ENCODE results near the gene KDELR3. TPM values are rescaled to one million over a fixed set of nuclear protein-coding genes. Genes with fewer than 3 reads are reported as not detected.
A peak's percentile ranks its signal among the peaks of the same experiment; 100 is the strongest.

The KDELR3 gene
- total and polyA plus RNA-seq, 4 donors, result 4.4 to 16.4 (median 8.8) TPM

- 35 to 43% methylated on average over 24 to 25 of the region's 25 CpGs for WGBS, 2 donors
- ATAC-seq (ENCODE audit: insufficient read depth, low FRiP score), result no peak
- no peak for TF ChIP-seq CTCF (IDR thresholded peaks at IDR 0.05; ENCODE audit: control extremely low read depth, extremely low read depth)
- Histone ChIP-seq H3K9ac (ENCODE audit: insufficient read depth in 1 of 2, low read length in 2 of 2) (no peak overlapping the region), H3K27me3 (ENCODE audit: control insufficient read depth in 3 of 3, insufficient read depth in 3 of 3, low read length in 2 of 3) (peaks cover 0 to 55% (median 32%) of the 10 kb centered on the region in 3 donors), H3K9me3 (ENCODE audit: control insufficient read depth in 4 of 4, insufficient read depth in 3 of 4, low read length in 3 of 4) (peaks cover 0 to 3% (median 0%) of the 10 kb centered on the region in 4 donors), H3K36me3 (ENCODE audit: control insufficient read depth in 4 of 4, insufficient read depth in 4 of 4, low read length in 4 of 4) (no peaks in the 10 kb centered on the region), H3K27ac (ENCODE audit: low read depth in 1 of 2, low read length in 1 of 2) (peak overlapping the region in 1 of 2 donors; percentile 85), H3K4me3 (no peak overlapping the region), H3K4me1 (ENCODE audit: control insufficient read depth in 5 of 5, insufficient read depth in 5 of 5, low read length in 5 of 5) (peaks cover 0 to 5% (median 3%) of the 10 kb centered on the region in 5 donors)
- peak; percentile 59 to 67 (median 59) for DNase-seq
Observed at GRCh38 chr22:38452373-38453065, 15.4 kb upstream of the KDELR3 start.

GRCh38 chr22:38453066-38453672 is 14.7 kb upstream of the KDELR3 start:
- DNase-seq (no peak), ATAC-seq (ENCODE audit: insufficient read depth, low FRiP score) (no peak)
- Histone ChIP-seq H3K36me3 (ENCODE audit: control insufficient read depth in 4 of 4, insufficient read depth in 4 of 4, low read length in 4 of 4) (no peaks in the 10 kb centered on the region), H3K4me1 (ENCODE audit: control insufficient read depth in 5 of 5, insufficient read depth in 5 of 5, low read length in 5 of 5) (peaks cover 0 to 5% (median 3%) of the 10 kb centered on the region in 5 donors), H3K9ac (ENCODE audit: insufficient read depth in 1 of 2, low read length in 2 of 2) (no peak overlapping the region), H3K4me3 (no peak overlapping the region), H3K9me3 (ENCODE audit: control insufficient read depth in 4 of 4, insufficient read depth in 3 of 4, low read length in 3 of 4) (peaks cover 0 to 3% (median 0%) of the 10 kb centered on the region in 4 donors), H3K27me3 (ENCODE audit: control insufficient read depth in 3 of 3, insufficient read depth in 3 of 3, low read length in 2 of 3) (peaks cover 0 to 57% (median 33%) of the 10 kb centered on the region in 3 donors), H3K27ac (ENCODE audit: low read depth in 1 of 2, low read length in 1 of 2) (peak overlapping the region in 1 of 2 donors; percentile 55)
- no peak for TF ChIP-seq CTCF (IDR thresholded peaks at IDR 0.05; ENCODE audit: control extremely low read depth, extremely low read depth)
- WGBS, 2 donors, result 82 to 88% methylated on average over 11 of the region's 11 CpGs

- WGBS, 2 donors, result 28 to 39% methylated on average over 3 of the region's 3 CpGs
- Histone ChIP-seq H3K27me3 (ENCODE audit: control insufficient read depth in 3 of 3, insufficient read depth in 3 of 3, low read length in 2 of 3) (peaks cover 0 to 64% (median 40%) of the 10 kb centered on the region in 3 donors), H3K9ac (ENCODE audit: insufficient read depth in 1 of 2, low read length in 2 of 2) (no peak overlapping the region), H3K4me1 (ENCODE audit: control insufficient read depth in 5 of 5, insufficient read depth in 5 of 5, low read length in 5 of 5) (peaks cover 0 to 5% (median 3%) of the 10 kb centered on the region in 5 donors), H3K9me3 (ENCODE audit: control insufficient read depth in 4 of 4, insufficient read depth in 3 of 4, low read length in 3 of 4) (peaks cover 0 to 3% (median 0%) of the 10 kb centered on the region in 4 donors), H3K27ac (ENCODE audit: low read depth in 1 of 2, low read length in 1 of 2) (peak overlapping the region in 1 of 2 donors; percentile 55), H3K36me3 (ENCODE audit: control insufficient read depth in 4 of 4, insufficient read depth in 4 of 4, low read length in 4 of 4) (no peaks in the 10 kb centered on the region), H3K4me3 (no peak overlapping the region)
- no peak for TF ChIP-seq CTCF (IDR thresholded peaks at IDR 0.05; ENCODE audit: control extremely low read depth, extremely low read depth)
- DNase-seq (no peak), ATAC-seq (ENCODE audit: insufficient read depth, low FRiP score) (no peak)
Observed at GRCh38 chr22:38453996-38454352, 13.9 kb upstream of the KDELR3 start.

Measured in lung (tissue), 12 donors.